WTC11 (cell line): ENCODE results near the gene HS3ST1.

Experiments used
- FOXP1 ChIP-seq: sonication (generic); formaldehyde crosslinking; IDR thresholded peaks from 2 replicates; pipeline ENCODE4 v1.8.0; 2022; ENCODE audit warnings: missing genetic modification reagents, mild to moderate bottlenecking, moderate library complexity, borderline replicate concordance
- JUN ChIP-seq: sonication (generic); formaldehyde crosslinking; IDR thresholded peaks from 2 replicates; pipeline ENCODE4 v1.8.0; 2023; ENCODE audit warnings: mild to moderate bottlenecking, missing genetic modification reagents
- MYBL2 ChIP-seq: sonication (generic); formaldehyde crosslinking; IDR thresholded peaks from 2 replicates; pipeline ENCODE4 v1.8.1; 2023; ENCODE audit warnings: mild to moderate bottlenecking, moderate library complexity, missing genetic modification reagents
- NFYB ChIP-seq: sonication (generic); formaldehyde crosslinking; conservative IDR thresholded peaks from 2 replicates; pipeline ENCODE4 v1.8.0; 2022; ENCODE audit warnings: low read depth, missing genetic modification reagents
- SMAD4 ChIP-seq: sonication (generic); formaldehyde crosslinking; IDR thresholded peaks from 2 replicates; pipeline ENCODE4 v1.8.0; 2022; ENCODE audit warnings: mild to moderate bottlenecking, missing genetic modification reagents
- TP53 ChIP-seq: sonication (generic); formaldehyde crosslinking; IDR thresholded peaks from 2 replicates; pipeline ENCODE4 v1.8.1; 2023; ENCODE audit warnings: mild to moderate bottlenecking, missing genetic modification reagents
- TF ChIP-seq, protein P1 (sequence below): sonication (generic); formaldehyde crosslinking; IDR thresholded peaks from 2 replicates; pipeline ENCODE4 v1.8.1; 2023; ENCODE audit warnings: mild to moderate bottlenecking, missing genetic modification reagents, moderate library complexity
- TF ChIP-seq, protein P2 (sequence below): fragments of 200-600 bp; IDR thresholded peaks from 2 replicates; pipeline ENCODE4 v1.8.0; 2022; ENCODE audit warnings: antibody characterized with exemption

DNA sequence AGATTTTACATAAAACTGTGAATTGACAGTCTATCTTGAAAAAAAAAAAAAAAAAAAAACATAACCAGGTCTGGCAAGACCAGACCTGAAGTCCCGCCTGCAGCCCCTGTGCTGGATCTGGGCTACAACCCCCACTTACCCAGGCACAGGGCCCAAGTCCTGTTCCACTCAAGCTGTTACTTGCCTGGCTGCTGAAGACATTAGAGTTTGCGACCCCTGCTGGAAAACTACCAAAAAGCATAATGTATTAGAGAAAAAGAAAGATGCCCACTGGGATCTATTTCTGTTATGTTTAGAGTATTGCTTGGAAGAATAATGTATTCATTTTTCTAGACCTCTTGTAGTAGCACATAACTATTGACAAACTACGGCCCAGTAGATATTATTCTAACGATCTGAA, 4.7 kb downstream of the HS3ST1 start:
- TF ChIP-seq FOXP1 (CRISPR knock-in tag) (no peak), TP53 (no peak), JUN (no peak), NFYB (CRISPR knock-in tag) (no peak), MYBL2 (no peak), SMAD4 (CRISPR knock-in tag) (no peak)
- TF ChIP-seq, protein P1, sequence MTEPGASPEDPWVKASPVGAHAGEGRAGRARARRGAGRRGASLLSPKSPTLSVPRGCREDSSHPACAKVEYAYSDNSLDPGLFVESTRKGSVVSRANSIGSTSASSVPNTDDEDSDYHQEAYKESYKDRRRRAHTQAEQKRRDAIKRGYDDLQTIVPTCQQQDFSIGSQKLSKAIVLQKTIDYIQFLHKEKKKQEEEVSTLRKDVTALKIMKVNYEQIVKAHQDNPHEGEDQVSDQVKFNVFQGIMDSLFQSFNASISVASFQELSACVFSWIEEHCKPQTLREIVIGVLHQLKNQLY (CRISPR knock-in tag), result no peak
- TF ChIP-seq, protein P2, sequence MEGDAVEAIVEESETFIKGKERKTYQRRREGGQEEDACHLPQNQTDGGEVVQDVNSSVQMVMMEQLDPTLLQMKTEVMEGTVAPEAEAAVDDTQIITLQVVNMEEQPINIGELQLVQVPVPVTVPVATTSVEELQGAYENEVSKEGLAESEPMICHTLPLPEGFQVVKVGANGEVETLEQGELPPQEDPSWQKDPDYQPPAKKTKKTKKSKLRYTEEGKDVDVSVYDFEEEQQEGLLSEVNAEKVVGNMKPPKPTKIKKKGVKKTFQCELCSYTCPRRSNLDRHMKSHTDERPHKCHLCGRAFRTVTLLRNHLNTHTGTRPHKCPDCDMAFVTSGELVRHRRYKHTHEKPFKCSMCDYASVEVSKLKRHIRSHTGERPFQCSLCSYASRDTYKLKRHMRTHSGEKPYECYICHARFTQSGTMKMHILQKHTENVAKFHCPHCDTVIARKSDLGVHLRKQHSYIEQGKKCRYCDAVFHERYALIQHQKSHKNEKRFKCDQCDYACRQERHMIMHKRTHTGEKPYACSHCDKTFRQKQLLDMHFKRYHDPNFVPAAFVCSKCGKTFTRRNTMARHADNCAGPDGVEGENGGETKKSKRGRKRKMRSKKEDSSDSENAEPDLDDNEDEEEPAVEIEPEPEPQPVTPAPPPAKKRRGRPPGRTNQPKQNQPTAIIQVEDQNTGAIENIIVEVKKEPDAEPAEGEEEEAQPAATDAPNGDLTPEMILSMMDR, result no peak
